ENCODE measurements around the gene C16orf74.

Gene C16orf74

GRCh38 chr16:85774136-85774535 is 23.2 kb upstream of the C16orf74 start:
- DNase-seq: no peak

GRCh38 chr16:85773044-85773443 is 22.1 kb upstream of the C16orf74 start:
- no peak for DNase-seq

- DNase-seq: no peak
Observed at GRCh38 chr16:85770741-85771140, 19.8 kb upstream of the C16orf74 start.

GRCh38 chr16:85768199-85768598 is 17.3 kb upstream of the C16orf74 start:
- no peak for DNase-seq

GRCh38 chr16:85767531-85767930 is 16.6 kb upstream of the C16orf74 start:
- no peak for DNase-seq

GRCh38 chr16:85765767-85766166 is 14.9 kb upstream of the C16orf74 start:
- DNase-seq: no peak

GRCh38 chr16:85765211-85765610 is 14.3 kb upstream of the C16orf74 start:
- DNase-seq: no peak

- DNase-seq: no peak
Observed at GRCh38 chr16:85763616-85764015, 12.7 kb upstream of the C16orf74 start.

- no peak for DNase-seq
Observed at GRCh38 chr16:85762970-85763369, 12.1 kb upstream of the C16orf74 start.

- DNase-seq: no peak
Observed at GRCh38 chr16:85761861-85762260, 11.0 kb upstream of the C16orf74 start.

GRCh38 chr16:85759631-85760419 is 8.9 kb upstream of the C16orf74 start:
- peak; percentile 39 for DNase-seq

GRCh38 chr16:85759136-85759535 is 8.2 kb upstream of the C16orf74 start:
- DNase-seq: no peak

- no peak for DNase-seq
Observed at GRCh38 chr16:85757341-85757822, 6.5 kb upstream of the C16orf74 start.

- DNase-seq: no peak
Observed at GRCh38 chr16:85755929-85756768, 5.3 kb upstream of the C16orf74 start.

GRCh38 chr16:85754413-85754812 is 3.5 kb upstream of the C16orf74 start:
- DNase-seq: no peak

GRCh38 chr16:85753976-85754375 is 3.1 kb upstream of the C16orf74 start:
- DNase-seq: no peak

GRCh38 chr16:85753559-85753958 is 2.7 kb upstream of the C16orf74 start:
- no peak for DNase-seq

GRCh38 chr16:85752511-85753420 is 1.9 kb upstream of the C16orf74 start:
- DNase-seq: no peak

- no peak for DNase-seq
Observed at GRCh38 chr16:85751698-85752501, 1.0 kb upstream of the C16orf74 start.

GRCh38 chr16:85750146-85750826 is 610 bp downstream of the C16orf74 start:
- peak; percentile 15 for DNase-seq

GRCh38 chr16:85749771-85750145 is 1.1 kb downstream of the C16orf74 start:
- no peak for DNase-seq
